ENCODE measurements around the gene AFG3L2. TPM values are rescaled to one million over a fixed set of nuclear protein-coding genes. Genes with fewer than 3 reads are reported as not detected.

Gene AFG3L2
- total RNA-seq, 1 experiment from 2014 or later: 73.5 TPM

- no peak overlapping the region for H3K23ac ChIP-seq (ENCODE audit: insufficient read length, low read depth, low read length)
- H3K27ac ChIP-seq (ENCODE audit: insufficient read length, low read depth, low read length): no peak overlapping the region
- no peaks in the 10 kb centered on the region for H3K4me1 ChIP-seq (ENCODE audit: insufficient read depth, low read length)
- H3K18ac ChIP-seq (ENCODE audit: insufficient read length, low read depth, low read length): no peak overlapping the region
- no peak overlapping the region for H3K4ac ChIP-seq (ENCODE audit: low read depth, low read length)
- H2BK120ac ChIP-seq (ENCODE audit: low read depth, low read length, poor library complexity, severe bottlenecking): no peak overlapping the region
- TF ChIP-seq, protein P1, sequence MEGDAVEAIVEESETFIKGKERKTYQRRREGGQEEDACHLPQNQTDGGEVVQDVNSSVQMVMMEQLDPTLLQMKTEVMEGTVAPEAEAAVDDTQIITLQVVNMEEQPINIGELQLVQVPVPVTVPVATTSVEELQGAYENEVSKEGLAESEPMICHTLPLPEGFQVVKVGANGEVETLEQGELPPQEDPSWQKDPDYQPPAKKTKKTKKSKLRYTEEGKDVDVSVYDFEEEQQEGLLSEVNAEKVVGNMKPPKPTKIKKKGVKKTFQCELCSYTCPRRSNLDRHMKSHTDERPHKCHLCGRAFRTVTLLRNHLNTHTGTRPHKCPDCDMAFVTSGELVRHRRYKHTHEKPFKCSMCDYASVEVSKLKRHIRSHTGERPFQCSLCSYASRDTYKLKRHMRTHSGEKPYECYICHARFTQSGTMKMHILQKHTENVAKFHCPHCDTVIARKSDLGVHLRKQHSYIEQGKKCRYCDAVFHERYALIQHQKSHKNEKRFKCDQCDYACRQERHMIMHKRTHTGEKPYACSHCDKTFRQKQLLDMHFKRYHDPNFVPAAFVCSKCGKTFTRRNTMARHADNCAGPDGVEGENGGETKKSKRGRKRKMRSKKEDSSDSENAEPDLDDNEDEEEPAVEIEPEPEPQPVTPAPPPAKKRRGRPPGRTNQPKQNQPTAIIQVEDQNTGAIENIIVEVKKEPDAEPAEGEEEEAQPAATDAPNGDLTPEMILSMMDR (conservative IDR thresholded peaks at IDR 0.05): no peak
- no peak overlapping the region for H3K56ac ChIP-seq (ENCODE audit: insufficient read length, low read depth, low read length)
- no peak overlapping the region for H3K14ac ChIP-seq (ENCODE audit: insufficient read depth, low read length)
- H3K79me2 ChIP-seq (ENCODE audit: insufficient read depth, low read length): no peaks in the 10 kb centered on the region
- no peaks in the 10 kb centered on the region for H3K9me3 ChIP-seq (ENCODE audit: control insufficient read depth, low read depth, low read length)
- no peak overlapping the region for H4K5ac ChIP-seq (ENCODE audit: insufficient read length, low read depth, low read length)
- no peak overlapping the region for H3K4me3 Mint-ChIP-seq
- H3K4me2 ChIP-seq (ENCODE audit: insufficient read depth, insufficient read length, low read length): no peak overlapping the region
- no peak overlapping the region for H2AFZ ChIP-seq (ENCODE audit: low read length)
- H2BK12ac ChIP-seq (ENCODE audit: insufficient read length, low read depth, low read length): no peak overlapping the region
- no peak overlapping the region for H2BK5ac ChIP-seq (ENCODE audit: insufficient read length, low read length)
- H3K27me3 Mint-ChIP-seq (ENCODE audit: low read depth): peaks cover 30% of the 10 kb centered on the region
- H3K79me1 ChIP-seq (ENCODE audit: insufficient read depth, low read depth, low read length, poor library complexity, severe bottlenecking): no peaks in the 10 kb centered on the region
- no peaks in the 10 kb centered on the region for H4K20me1 ChIP-seq (ENCODE audit: control insufficient read depth, insufficient read depth, insufficient read length)
- H3K9me3 Mint-ChIP-seq: peaks cover 3% of the 10 kb centered on the region in 2 experiments; a peak in 3 of 5 replicates
- no peak overlapping the region for H2BK20ac ChIP-seq (ENCODE audit: low read depth, low read length, poor library complexity, severe bottlenecking)
- H3K4me1 Mint-ChIP-seq: peaks cover 22 to 24% of the 10 kb centered on the region in 2 experiments
- H3K9ac ChIP-seq (ENCODE audit: extremely low read depth, insufficient read length, low read length): no peak overlapping the region
- H4K91ac ChIP-seq (ENCODE audit: insufficient read length, low read depth, low read length): no peak overlapping the region
- H3K36me3 Mint-ChIP-seq (ENCODE audit: insufficient read depth in 1 of 3, low read depth in 3 of 3): peaks cover 0 to 3% (median 2%) of the 10 kb centered on the region in 3 experiments; a peak in 3 of 7 replicates
- H2AK5ac ChIP-seq (ENCODE audit: insufficient read length, low read length): no peak overlapping the region
- peaks cover 8% of the 10 kb centered on the region for H3K23me2 ChIP-seq (ENCODE audit: insufficient read length, low read depth, low read length, poor library complexity, severe bottlenecking)
- no peak overlapping the region for H3K27ac Mint-ChIP-seq
- no peak overlapping the region for H2BK15ac ChIP-seq (ENCODE audit: low read depth, low read length)
- no peak for DNase-seq
- H3T11ph ChIP-seq (ENCODE audit: low read length): no peak overlapping the region
- H3K27me3 ChIP-seq (ENCODE audit: insufficient read depth, low read length): peaks cover 3% of the 10 kb centered on the region; the same call in 1 of the 2 replicates
- WGBS (ENCODE audit: extremely low coverage, insufficient read length, low lambda C conversion rate): no CpG with 5 or more reads among the region's 9 CpGs
- no peak overlapping the region for H4K8ac ChIP-seq (replicated peaks; ENCODE audit: insufficient read length, low read depth, low read length)
These were observed 33.1 kb upstream of the AFG3L2 start for GRCh38 chr18:12410081-12410481.
